ENCODE results near the gene FANCC.

Gene FANCC

GRCh38 chr9:95138474-95138873 lies 179.0 kb downstream of the FANCC start:
- DNase-seq = no peak

- no peak for DNase-seq
Measured at GRCh38 chr9:95137587-95138145, 179.8 kb downstream of the FANCC start.

DNA sequence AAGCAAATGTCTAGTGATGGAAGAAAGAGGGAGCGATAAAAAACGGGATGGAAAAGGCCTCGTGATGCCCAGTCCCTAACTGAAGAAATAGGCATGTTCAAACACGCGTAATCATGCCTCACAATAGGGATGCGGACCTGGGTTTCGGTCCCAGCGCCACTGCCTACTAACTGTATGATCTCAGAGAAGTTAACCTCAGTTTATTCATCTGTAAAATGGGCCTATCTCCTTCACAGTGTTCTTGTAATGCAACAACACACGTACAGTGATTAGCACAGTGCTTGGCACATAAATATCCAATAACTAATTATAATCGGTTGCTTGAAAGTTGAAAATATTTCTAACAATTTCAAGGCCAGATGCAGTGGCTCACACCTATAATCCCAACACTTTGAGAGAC lies 181.8 kb downstream of the FANCC start:
- no peak for DNase-seq

DNA sequence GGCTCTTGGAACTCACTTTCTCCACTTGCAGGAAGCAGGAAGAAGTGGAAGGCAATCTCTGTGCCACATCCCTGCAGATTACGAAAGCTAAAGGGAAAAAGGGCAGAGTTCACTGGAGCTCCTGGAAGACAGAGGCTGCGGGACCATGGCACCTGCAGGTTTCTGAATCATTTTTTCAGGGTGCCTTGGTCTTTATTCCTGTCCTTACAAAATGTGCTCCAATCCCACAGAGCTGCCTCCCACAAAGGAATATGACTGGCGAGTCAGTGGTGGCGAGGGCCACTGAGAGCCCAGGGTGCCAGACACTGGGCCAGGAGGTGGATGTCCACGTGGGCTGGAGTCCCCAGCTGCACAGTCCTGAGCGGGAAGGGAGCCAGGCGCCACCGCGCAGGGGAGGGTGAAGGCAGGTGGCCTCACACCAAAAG lies 183.0 kb downstream of the FANCC start:
- DNase-seq = no peak

DNA sequence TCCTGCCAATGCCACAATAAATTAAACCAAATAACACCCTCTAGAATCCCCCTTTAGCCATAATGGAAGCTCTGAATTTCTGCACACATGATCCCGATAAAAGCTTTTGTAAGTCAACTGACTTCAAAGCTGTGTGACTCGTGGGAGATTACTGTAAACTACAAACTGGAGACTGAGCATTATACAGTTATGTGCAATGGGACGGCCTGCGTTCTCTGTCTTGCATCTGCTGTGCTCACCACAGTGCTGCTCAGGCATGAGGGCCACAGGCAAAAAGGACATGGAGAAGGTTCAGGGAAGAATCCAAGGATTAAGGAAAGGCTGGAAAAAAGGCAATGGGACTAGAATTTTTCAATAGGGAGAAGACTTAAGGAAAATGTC lies 184.2 kb downstream of the FANCC start:
- DNase-seq = no peak

DNA sequence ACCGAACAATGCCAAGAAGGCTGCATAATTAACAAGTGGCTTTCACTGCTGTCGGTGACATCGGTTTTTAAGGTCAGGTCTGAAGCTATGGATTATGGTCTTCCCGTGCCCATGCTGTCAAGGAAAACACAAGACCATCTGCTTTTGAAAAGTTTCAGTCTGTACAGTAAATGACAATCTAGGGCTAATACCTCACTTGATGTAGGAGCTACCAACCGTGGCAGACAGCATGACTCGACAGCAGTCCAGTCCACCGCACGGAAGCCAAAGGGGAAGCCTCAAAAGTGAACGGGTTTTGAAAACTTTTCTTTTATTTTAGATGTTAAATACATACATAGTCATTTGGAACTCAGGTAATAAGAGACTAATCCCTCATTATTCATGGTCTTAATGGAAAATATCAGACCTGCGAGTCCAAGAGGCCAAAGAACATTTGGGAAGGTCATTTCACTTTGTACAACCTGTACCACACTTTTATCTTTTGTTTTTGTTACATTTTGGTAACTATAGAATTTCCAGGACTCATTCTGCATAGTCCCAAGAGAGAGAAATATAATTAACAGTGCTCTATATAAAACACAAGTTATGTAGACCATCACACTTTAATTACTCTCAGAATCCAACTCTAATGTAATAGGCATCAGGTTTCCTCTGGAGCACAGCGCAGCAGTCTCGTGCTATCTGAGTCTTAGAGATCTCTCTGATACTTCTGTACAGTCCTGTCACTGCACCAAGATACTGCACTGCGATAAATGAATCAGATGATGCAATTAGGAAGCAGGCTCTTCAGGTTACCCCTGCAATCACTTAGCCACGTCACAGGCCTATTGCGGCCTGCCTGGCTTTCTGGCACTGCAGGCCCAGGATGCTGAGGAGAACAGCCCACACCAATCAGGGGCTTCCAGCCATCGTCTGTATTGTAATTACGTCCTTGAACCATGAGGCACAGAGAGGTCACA lies 184.9 kb downstream of the FANCC start:
- DNase-seq = no peak

- peak; percentile 46 for DNase-seq
Measured at GRCh38 chr9:95131023-95131943, 186.2 kb downstream of the FANCC start.

GRCh38 chr9:95130484-95130883 lies 187.0 kb downstream of the FANCC start:
- DNase-seq = no peak

DNA sequence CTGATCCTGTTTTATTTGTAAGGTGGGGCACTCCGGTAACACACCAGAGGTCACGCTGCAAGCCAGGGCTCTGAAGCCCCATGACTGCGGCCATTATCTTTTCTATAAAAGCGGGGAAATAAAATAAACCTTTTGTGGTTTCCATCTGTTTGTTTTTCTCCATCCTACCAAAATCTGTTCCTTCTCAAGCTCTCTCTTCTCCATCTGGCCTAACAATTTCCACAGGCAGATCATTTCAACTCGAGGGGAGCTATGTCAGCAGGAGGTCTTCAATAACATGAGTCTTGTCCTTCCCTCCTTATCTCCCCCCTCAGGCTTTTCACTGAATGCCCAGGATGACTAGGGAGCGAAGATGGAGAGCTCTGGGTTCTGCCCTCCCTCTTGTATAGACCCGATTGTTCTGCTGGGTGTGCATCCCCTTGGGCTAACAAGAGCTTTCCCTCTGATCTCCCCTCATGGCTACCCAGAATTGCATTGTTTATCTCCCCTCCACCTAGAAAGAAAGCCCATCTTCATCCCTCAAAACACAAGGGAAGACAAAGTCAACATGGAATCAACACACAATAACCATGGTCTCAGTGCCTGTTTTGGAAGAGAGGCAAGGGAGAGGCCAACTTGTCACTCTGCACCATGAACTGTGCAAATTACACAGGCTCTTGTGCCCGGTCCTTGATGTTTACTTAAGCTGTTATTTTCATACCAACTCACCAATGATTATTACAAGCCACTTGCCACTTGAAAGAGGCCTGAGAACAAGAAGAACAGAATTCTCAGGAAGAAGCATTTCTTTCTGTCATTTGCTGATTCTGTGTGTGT lies 187.8 kb downstream of the FANCC start:
- DNase-seq = no peak

GRCh38 chr9:95128177-95128524 lies 189.4 kb downstream of the FANCC start:
- no peak for DNase-seq

GRCh38 chr9:95127249-95128176 lies 190.0 kb downstream of the FANCC start:
- peak; percentile 80 for DNase-seq

- DNase-seq = no peak
Measured at GRCh38 chr9:95126739-95127138, 190.8 kb downstream of the FANCC start.

- DNase-seq = no peak
Measured at GRCh38 chr9:95125652-95126051, 191.9 kb downstream of the FANCC start.

DNA sequence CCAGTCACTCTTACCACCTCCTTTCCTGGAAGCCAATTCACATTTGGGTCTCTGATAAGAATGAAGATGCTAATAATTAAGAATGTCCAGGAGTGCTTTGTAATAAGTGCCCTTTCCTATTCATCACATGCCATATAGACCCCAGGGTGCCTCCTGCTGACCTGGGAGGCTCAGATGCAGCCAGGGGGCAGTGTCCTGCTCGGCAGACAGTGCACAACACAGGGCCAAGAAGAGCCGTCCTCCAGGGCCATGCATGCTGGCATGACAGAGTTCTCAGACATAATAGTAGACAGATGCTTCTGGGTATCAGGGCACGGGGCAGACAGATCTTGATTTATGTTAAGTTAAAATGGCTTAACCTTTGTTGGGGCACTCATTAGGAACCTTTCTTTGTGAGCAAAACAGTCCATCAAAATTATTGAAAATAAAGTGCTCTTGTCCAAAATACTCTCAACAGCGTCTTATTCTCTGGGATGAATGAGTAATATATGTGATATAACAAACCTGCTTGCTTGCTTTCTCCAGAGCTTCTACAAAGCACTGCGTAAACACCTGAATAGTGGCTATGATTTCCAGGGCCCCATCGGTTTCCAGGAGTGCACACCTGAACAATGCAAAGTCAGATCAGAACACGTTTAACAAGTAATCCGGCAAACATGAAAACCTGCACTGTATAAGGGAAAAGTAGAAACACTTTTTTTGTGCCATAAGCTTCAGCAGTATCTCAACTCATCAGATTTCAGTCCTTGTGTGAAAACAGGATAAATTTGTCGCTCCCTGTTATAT lies 192.7 kb downstream of the FANCC start:
- DNase-seq = no peak

DNA sequence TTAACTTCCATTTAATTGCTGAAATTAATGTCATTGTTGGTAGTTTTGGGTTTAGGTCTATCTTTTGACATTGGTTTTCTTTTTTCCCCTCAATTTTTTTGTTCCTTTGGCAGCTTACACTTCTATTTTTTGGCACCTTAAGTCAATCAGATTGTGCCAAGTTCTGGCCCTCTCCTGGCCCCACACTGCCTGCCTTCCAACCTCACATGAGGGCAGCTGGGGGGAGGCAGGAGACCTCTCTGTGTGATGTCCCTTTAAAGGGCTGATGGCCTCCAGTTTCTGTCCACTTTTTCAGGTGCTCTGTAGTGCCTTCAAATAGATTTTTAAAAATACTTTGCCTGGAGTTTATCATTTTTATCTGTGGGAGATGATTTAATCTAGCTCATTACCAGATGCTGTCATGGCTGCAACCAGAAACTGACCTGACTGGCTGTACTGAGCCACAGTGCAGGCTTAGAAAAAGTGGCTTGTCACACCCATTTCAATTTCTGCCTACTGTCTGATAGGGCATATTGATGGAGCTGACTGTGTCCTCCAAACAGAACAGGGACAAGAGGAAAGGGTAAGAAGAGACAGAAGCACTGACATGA lies 196.6 kb downstream of the FANCC start:
- no peak for DNase-seq

- DNase-seq = no peak
Measured at GRCh38 chr9:95118596-95118995, 198.9 kb downstream of the FANCC start.

GRCh38 chr9:95116808-95117204 lies 200.7 kb downstream of the FANCC start:
- no peak for DNase-seq

- no peak for DNase-seq
Measured at GRCh38 chr9:95116002-95116807, 201.3 kb downstream of the FANCC start.

- no peak for DNase-seq
Measured at GRCh38 chr9:95115104-95115503, 202.4 kb downstream of the FANCC start.
